HEK293 (cell line): ENCODE results near the gene VAMP5.

Experiments
- GLI2 ChIP-seq: fragments of 450-650 bp; formaldehyde crosslinking; IDR thresholded peaks from 2 replicates; pipeline ENCODE4; 2017; ENCODE audit warnings: missing biosample characterization, missing genetic modification characterization, low read depth, borderline replicate concordance
- GLIS1 ChIP-seq: fragments of 450-650 bp; formaldehyde crosslinking; IDR thresholded peaks from 2 replicates; pipeline ENCODE4 v1.5.1; 2016; ENCODE audit warnings: missing biosample characterization, missing genetic modification characterization
- IKZF3 ChIP-seq: fragments of 450-650 bp; IDR thresholded peaks from 2 replicates; pipeline ENCODE4 v1.5.0; 2018; ENCODE audit warnings: missing biosample characterization, mild to moderate bottlenecking, missing genetic modification characterization, moderate library complexity
- KLF8 ChIP-seq: fragments of 450-650 bp; formaldehyde crosslinking; IDR thresholded peaks from 2 replicates; pipeline ENCODE4 v1.5.1; 2016; ENCODE audit warnings: missing biosample characterization, missing genetic modification characterization
- MZF1 ChIP-seq: fragments of 450-650 bp; formaldehyde crosslinking; IDR thresholded peaks from 2 replicates; pipeline ENCODE4 v1.5.1; 2017; ENCODE audit warnings: missing biosample characterization, missing genetic modification characterization, borderline replicate concordance
- PRDM1 ChIP-seq: fragments of 450-650 bp; formaldehyde crosslinking; IDR thresholded peaks from 2 replicates; pipeline ENCODE4; 2016; ENCODE audit warnings: missing biosample characterization, missing genetic modification characterization
- SP7 ChIP-seq: fragments of 450-650 bp; formaldehyde crosslinking; IDR thresholded peaks from 2 replicates; pipeline ENCODE4 v1.5.1; 2016; ENCODE audit warnings: missing biosample characterization, missing genetic modification characterization
- ZFP41 ChIP-seq: fragments of 450-650 bp; formaldehyde crosslinking; IDR thresholded peaks from 2 replicates; pipeline ENCODE4 v1.5.1; 2016; ENCODE audit warnings: missing biosample characterization, missing genetic modification characterization, borderline replicate concordance
- ZNF146 ChIP-seq: fragments of 450-650 bp; formaldehyde crosslinking; IDR thresholded peaks from 2 replicates; pipeline ENCODE4 v1.5.1; 2016; ENCODE audit warnings: missing biosample characterization, missing genetic modification characterization
- ZNF211 ChIP-seq: fragments of 450-650 bp; formaldehyde crosslinking; IDR thresholded peaks from 2 replicates; pipeline ENCODE4 v1.5.1; 2016; ENCODE audit warnings: low read depth, missing biosample characterization, missing genetic modification characterization
- ZNF354C ChIP-seq: fragments of 450-650 bp; formaldehyde crosslinking; IDR thresholded peaks from 2 replicates; pipeline ENCODE4 v1.5.1; 2016; ENCODE audit warnings: missing biosample characterization, missing genetic modification characterization, low read depth, borderline replicate concordance
- ZNF416 ChIP-seq: fragments of 450-650 bp; formaldehyde crosslinking; IDR thresholded peaks from 2 replicates; pipeline ENCODE4 v1.5.1; 2016; ENCODE audit warnings: missing biosample characterization, missing genetic modification characterization
- ZNF521 ChIP-seq: fragments of 450-650 bp; formaldehyde crosslinking; IDR thresholded peaks from 2 replicates; pipeline ENCODE4 v1.5.1; 2017; ENCODE audit warnings: missing biosample characterization, mild to moderate bottlenecking, missing genetic modification characterization
- ZNF560 ChIP-seq: fragments of 450-650 bp; formaldehyde crosslinking; IDR thresholded peaks from 2 replicates; pipeline ENCODE4 v1.5.1; 2017; ENCODE audit warnings: missing biosample characterization, missing genetic modification characterization, borderline replicate concordance
- ZNF792 ChIP-seq: fragments of 450-650 bp; formaldehyde crosslinking; IDR thresholded peaks from 2 replicates; pipeline ENCODE4 v1.5.1; 2016; ENCODE audit warnings: missing biosample characterization, missing genetic modification characterization
- TF ChIP-seq, protein P1 (sequence below): IDR thresholded peaks from 2 replicates; pipeline ENCODE4 v1.6.1; 2011; ENCODE audit warnings: mild to moderate bottlenecking, low read depth, low read length, borderline replicate concordance
- TF ChIP-seq, protein P2 (sequence below): fragments of 450-650 bp; formaldehyde crosslinking; IDR thresholded peaks from 2 replicates; pipeline ENCODE4 v1.5.1; 2016; ENCODE audit warnings: missing biosample characterization, missing genetic modification characterization
- TF ChIP-seq, protein P3 (sequence below): fragments of 450-650 bp; formaldehyde crosslinking; IDR thresholded peaks from 2 replicates; pipeline ENCODE4 v1.5.1; 2017; ENCODE audit warnings: missing biosample characterization, missing genetic modification characterization
- TF ChIP-seq, protein P4 (sequence below): fragments of 450-650 bp; IDR thresholded peaks from 2 replicates; pipeline ENCODE4 v1.5.1; 2018; ENCODE audit warnings: missing biosample characterization, mild to moderate bottlenecking, missing genetic modification characterization
- TF ChIP-seq, protein P5 (sequence below): fragments of 450-650 bp; formaldehyde crosslinking; IDR thresholded peaks from 2 replicates; pipeline ENCODE4 v1.5.1; 2016; ENCODE audit warnings: missing biosample characterization, missing genetic modification characterization
- TF ChIP-seq, protein P6 (sequence below): fragments of 450-650 bp; formaldehyde crosslinking; IDR thresholded peaks from 2 replicates; pipeline ENCODE4 v1.5.1; 2016; ENCODE audit warnings: missing biosample characterization, missing genetic modification characterization
- TF ChIP-seq, protein P7 (sequence below): fragments of 450-650 bp; formaldehyde crosslinking; conservative IDR thresholded peaks from 2 replicates; pipeline ENCODE4 v1.5.1; 2016; ENCODE audit warnings: low read depth, missing biosample characterization, missing genetic modification characterization
- TF ChIP-seq, protein P8 (sequence below): fragments of 450-650 bp; IDR thresholded peaks from 2 replicates; pipeline ENCODE4 v1.5.1; 2018; ENCODE audit warnings: missing biosample characterization, missing genetic modification characterization

The VAMP5 gene

DNA sequence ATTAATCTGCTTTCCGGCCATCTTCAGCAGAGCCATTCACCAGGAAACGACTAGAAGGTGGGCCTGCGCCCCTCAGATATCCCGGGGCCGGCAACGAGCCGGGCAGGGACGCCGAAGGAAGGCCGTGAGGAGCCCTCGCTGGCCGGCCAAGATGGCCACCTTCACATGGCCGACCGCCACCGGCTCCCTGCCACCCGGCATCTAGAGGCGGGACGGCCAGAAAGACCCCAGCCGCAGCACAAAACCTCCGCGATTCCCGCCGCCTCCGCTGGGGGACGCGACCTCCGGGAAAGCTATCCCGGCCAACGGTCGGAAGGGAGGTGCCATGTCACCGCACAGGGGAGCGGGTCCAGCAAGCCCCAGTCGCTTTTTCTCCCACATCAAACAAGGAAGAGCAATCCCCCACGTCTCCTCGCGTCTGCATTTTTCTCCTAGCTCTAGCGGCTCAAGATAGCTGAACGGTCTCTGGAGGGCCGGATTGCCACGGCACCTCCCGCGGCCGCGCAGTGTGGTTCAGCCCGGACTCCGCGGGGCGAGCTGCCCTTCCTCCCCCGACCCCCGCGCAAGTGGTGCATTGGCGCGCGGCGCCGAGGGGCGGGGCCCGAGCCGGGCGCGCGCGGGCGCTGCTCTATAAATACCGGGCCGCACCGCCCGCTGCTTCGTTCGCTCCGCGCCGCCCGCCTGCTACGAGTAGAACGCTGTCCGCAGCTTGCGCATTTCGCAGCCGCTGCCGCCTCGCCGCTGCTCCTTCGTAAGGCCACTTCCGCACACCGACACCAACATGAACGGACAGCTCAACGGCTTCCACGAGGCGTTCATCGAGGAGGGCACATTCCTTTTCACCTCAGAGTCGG lies 45.5 kb upstream of the VAMP5 start, which contains the start of gene MAT2A (continued):
- TF ChIP-seq PRDM1: no peak
- TF ChIP-seq, protein P1, sequence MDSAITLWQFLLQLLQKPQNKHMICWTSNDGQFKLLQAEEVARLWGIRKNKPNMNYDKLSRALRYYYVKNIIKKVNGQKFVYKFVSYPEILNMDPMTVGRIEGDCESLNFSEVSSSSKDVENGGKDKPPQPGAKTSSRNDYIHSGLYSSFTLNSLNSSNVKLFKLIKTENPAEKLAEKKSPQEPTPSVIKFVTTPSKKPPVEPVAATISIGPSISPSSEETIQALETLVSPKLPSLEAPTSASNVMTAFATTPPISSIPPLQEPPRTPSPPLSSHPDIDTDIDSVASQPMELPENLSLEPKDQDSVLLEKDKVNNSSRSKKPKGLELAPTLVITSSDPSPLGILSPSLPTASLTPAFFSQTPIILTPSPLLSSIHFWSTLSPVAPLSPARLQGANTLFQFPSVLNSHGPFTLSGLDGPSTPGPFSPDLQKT: no peak
- TF ChIP-seq ZFP41 (tag by site-specific recombination): 0 out of 2 replicates have a peak, but pooled peaks have one; percentile 42
- TF ChIP-seq, protein P2, sequence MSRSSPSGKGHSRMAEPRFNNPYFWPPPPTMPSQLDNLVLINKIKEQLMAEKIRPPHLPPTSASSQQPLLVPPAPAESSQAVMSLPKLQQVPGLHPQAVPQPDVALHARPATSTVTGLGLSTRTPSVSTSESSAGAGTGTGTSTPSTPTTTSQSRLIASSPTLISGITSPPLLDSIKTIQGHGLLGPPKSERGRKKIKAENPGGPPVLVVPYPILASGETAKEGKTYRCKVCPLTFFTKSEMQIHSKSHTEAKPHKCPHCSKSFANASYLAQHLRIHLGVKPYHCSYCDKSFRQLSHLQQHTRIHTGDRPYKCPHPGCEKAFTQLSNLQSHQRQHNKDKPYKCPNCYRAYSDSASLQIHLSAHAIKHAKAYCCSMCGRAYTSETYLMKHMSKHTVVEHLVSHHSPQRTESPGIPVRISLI (tag by site-specific recombination): no peak
- TF ChIP-seq MZF1 (tag by site-specific recombination): 0 out of 2 replicates have a peak, but pooled peaks have one; percentile 13
- TF ChIP-seq, protein P3, sequence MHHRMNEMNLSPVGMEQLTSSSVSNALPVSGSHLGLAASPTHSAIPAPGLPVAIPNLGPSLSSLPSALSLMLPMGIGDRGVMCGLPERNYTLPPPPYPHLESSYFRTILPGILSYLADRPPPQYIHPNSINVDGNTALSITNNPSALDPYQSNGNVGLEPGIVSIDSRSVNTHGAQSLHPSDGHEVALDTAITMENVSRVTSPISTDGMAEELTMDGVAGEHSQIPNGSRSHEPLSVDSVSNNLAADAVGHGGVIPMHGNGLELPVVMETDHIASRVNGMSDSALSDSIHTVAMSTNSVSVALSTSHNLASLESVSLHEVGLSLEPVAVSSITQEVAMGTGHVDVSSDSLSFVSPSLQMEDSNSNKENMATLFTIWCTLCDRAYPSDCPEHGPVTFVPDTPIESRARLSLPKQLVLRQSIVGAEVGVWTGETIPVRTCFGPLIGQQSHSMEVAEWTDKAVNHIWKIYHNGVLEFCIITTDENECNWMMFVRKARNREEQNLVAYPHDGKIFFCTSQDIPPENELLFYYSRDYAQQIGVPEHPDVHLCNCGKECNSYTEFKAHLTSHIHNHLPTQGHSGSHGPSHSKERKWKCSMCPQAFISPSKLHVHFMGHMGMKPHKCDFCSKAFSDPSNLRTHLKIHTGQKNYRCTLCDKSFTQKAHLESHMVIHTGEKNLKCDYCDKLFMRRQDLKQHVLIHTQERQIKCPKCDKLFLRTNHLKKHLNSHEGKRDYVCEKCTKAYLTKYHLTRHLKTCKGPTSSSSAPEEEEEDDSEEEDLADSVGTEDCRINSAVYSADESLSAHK (tag by site-specific recombination): no peak
- no peak for TF ChIP-seq ZNF146
- peak; percentile 14; the same call in 1 of the 2 replicates for TF ChIP-seq GLI2 (tag by site-specific recombination)
- TF ChIP-seq ZNF211 (tag by site-specific recombination): no peak
- TF ChIP-seq, protein P4, sequence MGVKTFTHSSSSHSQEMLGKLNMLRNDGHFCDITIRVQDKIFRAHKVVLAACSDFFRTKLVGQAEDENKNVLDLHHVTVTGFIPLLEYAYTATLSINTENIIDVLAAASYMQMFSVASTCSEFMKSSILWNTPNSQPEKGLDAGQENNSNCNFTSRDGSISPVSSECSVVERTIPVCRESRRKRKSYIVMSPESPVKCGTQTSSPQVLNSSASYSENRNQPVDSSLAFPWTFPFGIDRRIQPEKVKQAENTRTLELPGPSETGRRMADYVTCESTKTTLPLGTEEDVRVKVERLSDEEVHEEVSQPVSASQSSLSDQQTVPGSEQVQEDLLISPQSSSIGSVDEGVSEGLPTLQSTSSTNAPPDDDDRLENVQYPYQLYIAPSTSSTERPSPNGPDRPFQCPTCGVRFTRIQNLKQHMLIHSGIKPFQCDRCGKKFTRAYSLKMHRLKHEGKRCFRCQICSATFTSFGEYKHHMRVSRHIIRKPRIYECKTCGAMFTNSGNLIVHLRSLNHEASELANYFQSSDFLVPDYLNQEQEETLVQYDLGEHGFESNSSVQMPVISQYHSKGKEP (tag by site-specific recombination): peak; percentile 37; the same call in 1 of the 2 replicates
- TF ChIP-seq ZNF354C (tag by site-specific recombination): no peak
- peak; percentile 93 for TF ChIP-seq IKZF3 (tag by site-specific recombination)
- TF ChIP-seq, protein P5, sequence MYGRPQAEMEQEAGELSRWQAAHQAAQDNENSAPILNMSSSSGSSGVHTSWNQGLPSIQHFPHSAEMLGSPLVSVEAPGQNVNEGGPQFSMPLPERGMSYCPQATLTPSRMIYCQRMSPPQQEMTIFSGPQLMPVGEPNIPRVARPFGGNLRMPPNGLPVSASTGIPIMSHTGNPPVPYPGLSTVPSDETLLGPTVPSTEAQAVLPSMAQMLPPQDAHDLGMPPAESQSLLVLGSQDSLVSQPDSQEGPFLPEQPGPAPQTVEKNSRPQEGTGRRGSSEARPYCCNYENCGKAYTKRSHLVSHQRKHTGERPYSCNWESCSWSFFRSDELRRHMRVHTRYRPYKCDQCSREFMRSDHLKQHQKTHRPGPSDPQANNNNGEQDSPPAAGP: no peak; the same call in 1 of the 2 replicates
- TF ChIP-seq, protein P6, sequence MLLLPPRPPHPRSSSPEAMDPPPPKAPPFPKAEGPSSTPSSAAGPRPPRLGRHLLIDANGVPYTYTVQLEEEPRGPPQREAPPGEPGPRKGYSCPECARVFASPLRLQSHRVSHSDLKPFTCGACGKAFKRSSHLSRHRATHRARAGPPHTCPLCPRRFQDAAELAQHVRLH (tag by site-specific recombination): no peak
- no peak for TF ChIP-seq ZNF521 (tag by site-specific recombination)
- TF ChIP-seq ZNF792 (tag by site-specific recombination): no peak
- TF ChIP-seq SP7 (tag by site-specific recombination): peak; percentile 87
- TF ChIP-seq, protein P7, sequence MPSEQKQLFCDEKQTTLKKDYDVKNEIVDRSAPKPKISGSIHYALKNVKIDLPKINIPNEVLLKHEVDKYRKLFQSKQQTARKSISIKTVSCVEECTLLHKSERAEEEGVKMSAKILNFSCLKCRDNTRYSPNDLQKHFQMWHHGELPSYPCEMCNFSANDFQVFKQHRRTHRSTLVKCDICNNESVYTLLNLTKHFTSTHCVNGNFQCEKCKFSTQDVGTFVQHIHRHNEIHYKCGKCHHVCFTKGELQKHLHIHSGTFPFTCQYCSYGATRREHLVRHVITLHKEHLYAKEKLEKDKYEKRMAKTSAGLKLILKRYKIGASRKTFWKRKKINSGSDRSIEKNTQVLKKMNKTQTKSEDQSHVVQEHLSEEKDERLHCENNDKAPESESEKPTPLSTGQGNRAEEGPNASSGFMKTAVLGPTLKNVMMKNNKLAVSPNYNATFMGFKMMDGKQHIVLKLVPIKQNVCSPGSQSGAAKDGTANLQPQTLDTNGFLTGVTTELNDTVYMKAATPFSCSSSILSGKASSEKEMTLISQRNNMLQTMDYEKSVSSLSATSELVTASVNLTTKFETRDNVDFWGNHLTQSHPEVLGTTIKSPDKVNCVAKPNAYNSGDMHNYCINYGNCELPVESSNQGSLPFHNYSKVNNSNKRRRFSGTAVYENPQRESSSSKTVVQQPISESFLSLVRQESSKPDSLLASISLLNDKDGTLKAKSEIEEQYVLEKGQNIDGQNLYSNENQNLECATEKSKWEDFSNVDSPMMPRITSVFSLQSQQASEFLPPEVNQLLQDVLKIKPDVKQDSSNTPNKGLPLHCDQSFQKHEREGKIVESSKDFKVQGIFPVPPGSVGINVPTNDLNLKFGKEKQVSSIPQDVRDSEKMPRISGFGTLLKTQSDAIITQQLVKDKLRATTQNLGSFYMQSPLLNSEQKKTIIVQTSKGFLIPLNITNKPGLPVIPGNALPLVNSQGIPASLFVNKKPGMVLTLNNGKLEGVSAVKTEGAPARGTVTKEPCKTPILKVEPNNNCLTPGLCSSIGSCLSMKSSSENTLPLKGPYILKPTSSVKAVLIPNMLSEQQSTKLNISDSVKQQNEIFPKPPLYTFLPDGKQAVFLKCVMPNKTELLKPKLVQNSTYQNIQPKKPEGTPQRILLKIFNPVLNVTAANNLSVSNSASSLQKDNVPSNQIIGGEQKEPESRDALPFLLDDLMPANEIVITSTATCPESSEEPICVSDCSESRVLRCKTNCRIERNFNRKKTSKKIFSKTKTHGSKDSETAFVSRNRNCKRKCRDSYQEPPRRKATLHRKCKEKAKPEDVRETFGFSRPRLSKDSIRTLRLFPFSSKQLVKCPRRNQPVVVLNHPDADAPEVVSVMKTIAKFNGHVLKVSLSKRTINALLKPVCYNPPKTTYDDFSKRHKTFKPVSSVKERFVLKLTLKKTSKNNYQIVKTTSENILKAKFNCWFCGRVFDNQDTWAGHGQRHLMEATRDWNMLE: no peak
- peak; percentile 65; the same call in 1 of the 2 replicates for TF ChIP-seq KLF8
- peak; percentile 83 for TF ChIP-seq GLIS1 (tag by site-specific recombination)
- TF ChIP-seq ZNF560: no peak
- TF ChIP-seq ZNF416 (tag by site-specific recombination): no peak
- TF ChIP-seq, protein P8, sequence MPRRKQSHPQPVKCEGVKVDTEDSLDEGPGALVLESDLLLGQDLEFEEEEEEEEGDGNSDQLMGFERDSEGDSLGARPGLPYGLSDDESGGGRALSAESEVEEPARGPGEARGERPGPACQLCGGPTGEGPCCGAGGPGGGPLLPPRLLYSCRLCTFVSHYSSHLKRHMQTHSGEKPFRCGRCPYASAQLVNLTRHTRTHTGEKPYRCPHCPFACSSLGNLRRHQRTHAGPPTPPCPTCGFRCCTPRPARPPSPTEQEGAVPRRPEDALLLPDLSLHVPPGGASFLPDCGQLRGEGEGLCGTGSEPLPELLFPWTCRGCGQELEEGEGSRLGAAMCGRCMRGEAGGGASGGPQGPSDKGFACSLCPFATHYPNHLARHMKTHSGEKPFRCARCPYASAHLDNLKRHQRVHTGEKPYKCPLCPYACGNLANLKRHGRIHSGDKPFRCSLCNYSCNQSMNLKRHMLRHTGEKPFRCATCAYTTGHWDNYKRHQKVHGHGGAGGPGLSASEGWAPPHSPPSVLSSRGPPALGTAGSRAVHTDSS (tag by site-specific recombination): peak; percentile 62
